Loucy (cell line): ENCODE results near the gene ARSG.

ENCODE experiments used
- H2AFZ ChIP-seq: fragments of 200-600 bp; sonication (generic); 2 replicates; pipeline ENCODE4 v1.6.0; 2016; ENCODE audit warnings: antibody characterized with exemption, mild to moderate bottlenecking, low read length, moderate library complexity
- H3F3A ChIP-seq: fragments of 200-600 bp; 2 replicates; pipeline ENCODE4 v1.6.0; 2016; ENCODE audit warnings: antibody characterized with exemption, low read depth, mild to moderate bottlenecking
- H3K27me3 ChIP-seq: fragments of 200-600 bp; sonication (generic); 2 replicates; pipeline ENCODE4 v1.6.1; 2014; ENCODE audit warnings: low read length, mild to moderate bottlenecking; ENCODE audit not compliant: insufficient read depth, poor library complexity, severe bottlenecking
- H3K36me3 ChIP-seq: fragments of 200-600 bp; sonication (generic); 2 replicates; pipeline ENCODE4 v1.6.1; 2016; ENCODE audit warnings: low read length; ENCODE audit not compliant: insufficient read depth
- H3K4me1 ChIP-seq: fragments of 200-600 bp; sonication (generic); 2 replicates; pipeline ENCODE4 v1.5.1; 2014; ENCODE audit warnings: low read length, mild to moderate bottlenecking; ENCODE audit not compliant: insufficient read depth, poor library complexity, severe bottlenecking
- H3K4me2 ChIP-seq: fragments of 200-600 bp; sonication (generic); 2 replicates; pipeline ENCODE4 v1.6.0; 2014; ENCODE audit warnings: antibody characterized with exemption, low read length, low read depth, mild to moderate bottlenecking; ENCODE audit not compliant: poor library complexity, severe bottlenecking
- H3K4me3 ChIP-seq: fragments of 200-600 bp; sonication (generic); 2 replicates; pipeline ENCODE4 v1.5.1; 2014; ENCODE audit warnings: low read length, mild to moderate bottlenecking, mixed read lengths; ENCODE audit not compliant: poor library complexity, severe bottlenecking
- H3K79me2 ChIP-seq: fragments of 200-600 bp; sonication (generic); 2 replicates; pipeline ENCODE4 v1.6.1; 2014; ENCODE audit warnings: low read length; ENCODE audit not compliant: insufficient read depth
- H3K9ac ChIP-seq: fragments of 200-600 bp; sonication (generic); 2 replicates; pipeline ENCODE4 v1.6.0; 2014; ENCODE audit warnings: mild to moderate bottlenecking, low read depth, low read length, moderate library complexity; ENCODE audit not compliant: poor library complexity, severe bottlenecking
- H3K9me2 ChIP-seq: fragments of 200-600 bp; sonication (generic); replicated peaks from 2 replicates; pipeline ENCODE4 v1.6.1; 2016; ENCODE audit warnings: low read depth, low read length, mixed read lengths
- H3K9me3 ChIP-seq: fragments of 200-600 bp; sonication (generic); 2 replicates; pipeline ENCODE4 v1.6.1; 2014; ENCODE audit warnings: mild to moderate bottlenecking, antibody characterized with exemption, low read length, low read depth; ENCODE audit not compliant: insufficient read depth
- H4K20me1 ChIP-seq: fragments of 200-600 bp; sonication (generic); 2 replicates; pipeline ENCODE4 v1.6.0; 2014; ENCODE audit warnings: antibody characterized with exemption, low read length, mild to moderate bottlenecking; ENCODE audit not compliant: insufficient read depth, poor library complexity, severe bottlenecking
- CTCF ChIP-seq: fragments of 200-600 bp; sonication (generic); conservative IDR thresholded peaks from 2 replicates; pipeline ENCODE4 v1.5.1; 2014; ENCODE audit warnings: mild to moderate bottlenecking, antibody characterized with exemption, low read length
- EZH2phosphoT487 ChIP-seq: fragments of 200-600 bp; IDR thresholded peaks from 2 replicates; pipeline ENCODE4 v1.6.1; 2018; ENCODE audit warnings: antibody characterized with exemption, mild to moderate bottlenecking, moderate library complexity, borderline replicate concordance

The ARSG gene

GRCh38 chr17:68296217-68297191 lies 5.2 kb downstream of the ARSG start:
- H3K4me2 ChIP-seq: peak overlapping the region; percentile 45
- no peaks in the 10 kb centered on the region for H3K9me2 ChIP-seq
- H2AFZ ChIP-seq: no peak overlapping the region
- H3K9me3 ChIP-seq: no peaks in the 10 kb centered on the region
- no peaks in the 10 kb centered on the region for H3K27me3 ChIP-seq
- no peaks in the 10 kb centered on the region for H3F3A ChIP-seq
- no peaks in the 10 kb centered on the region for H3K79me2 ChIP-seq
- no peaks in the 10 kb centered on the region for H3K36me3 ChIP-seq
- H4K20me1 ChIP-seq: no peaks in the 10 kb centered on the region
- H3K4me3 ChIP-seq: no peak overlapping the region
- TF ChIP-seq EZH2phosphoT487: no peak
- no peak for TF ChIP-seq CTCF
- peaks cover 21% of the 10 kb centered on the region for H3K4me1 ChIP-seq
- H3K9ac ChIP-seq: peak overlapping the region; percentile 36

DNA sequence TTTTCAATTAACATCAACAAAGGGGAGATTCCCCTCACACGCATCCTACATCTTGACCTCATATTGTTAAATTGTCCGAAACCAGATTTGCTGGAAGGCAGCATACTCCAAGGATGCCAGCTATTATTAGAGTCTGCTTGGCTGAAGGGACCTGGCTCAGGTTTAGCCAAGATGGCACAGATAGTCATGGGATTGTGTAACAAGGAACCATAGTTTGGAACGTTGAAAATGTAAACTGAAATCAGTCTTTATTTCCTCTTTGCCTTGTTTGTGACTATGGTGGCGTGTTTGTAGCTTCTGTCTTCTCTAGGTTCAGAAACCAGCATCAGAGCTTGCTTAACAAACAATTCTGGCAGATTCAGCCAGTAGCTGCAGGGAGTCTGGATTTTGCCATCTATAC lies 5.9 kb downstream of the ARSG start:
- H3K4me1 ChIP-seq: peaks cover 23% of the 10 kb centered on the region
- TF ChIP-seq CTCF (no peak), EZH2phosphoT487 (no peak)
- peak overlapping the region; percentile 45 for H3K4me2 ChIP-seq
- peak overlapping the region; percentile 36 for H3K9ac ChIP-seq
- no peak overlapping the region for H2AFZ ChIP-seq
- H3K79me2 ChIP-seq: no peaks in the 10 kb centered on the region
- no peaks in the 10 kb centered on the region for H3K9me3 ChIP-seq
- H3K4me3 ChIP-seq: no peak overlapping the region
- no peaks in the 10 kb centered on the region for H3K9me2 ChIP-seq
- no peaks in the 10 kb centered on the region for H4K20me1 ChIP-seq
- H3K27me3 ChIP-seq: no peaks in the 10 kb centered on the region
- no peaks in the 10 kb centered on the region for H3F3A ChIP-seq
- no peaks in the 10 kb centered on the region for H3K36me3 ChIP-seq

DNA sequence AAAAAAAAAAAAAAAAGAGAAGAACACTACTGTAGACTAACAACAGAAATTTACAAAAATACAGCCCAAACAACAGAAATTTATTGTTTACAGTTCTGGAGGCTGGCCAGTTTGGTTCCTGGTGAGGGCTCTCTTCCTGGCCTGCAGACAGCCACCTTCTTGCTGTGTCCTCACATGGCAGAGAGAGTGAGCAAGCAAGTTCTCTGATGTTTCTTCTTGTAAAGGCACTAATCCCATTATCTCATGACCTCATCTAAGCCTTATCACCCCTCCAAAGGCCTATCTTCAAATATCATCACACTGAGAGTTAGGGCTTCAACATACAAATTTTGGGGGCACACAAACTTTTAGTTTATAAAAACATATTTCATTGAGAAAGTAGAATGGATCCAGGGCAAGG lies 7.3 kb downstream of the ARSG start:
- Histone ChIP-seq H3K9ac (no peak overlapping the region), H4K20me1 (no peaks in the 10 kb centered on the region), H3K36me3 (no peaks in the 10 kb centered on the region), H3K4me2 (no peak overlapping the region), H2AFZ (no peak overlapping the region), H3K9me2 (no peaks in the 10 kb centered on the region), H3K9me3 (no peaks in the 10 kb centered on the region), H3K4me1 (peaks cover 24% of the 10 kb centered on the region), H3K4me3 (no peak overlapping the region), H3F3A (no peaks in the 10 kb centered on the region), H3K79me2 (no peaks in the 10 kb centered on the region), H3K27me3 (no peaks in the 10 kb centered on the region)
- TF ChIP-seq EZH2phosphoT487 (no peak), CTCF (no peak)
